Fibroblast of peridontal ligament (primary cell): Measurements from ENCODE around the gene GRM8.

Experiments used
- DNase-seq: peaks from one replicate; pipeline ENCODE4 v3.0.0-alpha.2; 2010; ENCODE audit errors: extremely low read depth

The GRM8 gene

GRCh38 chr7:126529833-126530232, 722.9 kb downstream of the GRM8 start:
- peak; percentile 2 for DNase-seq

DNA sequence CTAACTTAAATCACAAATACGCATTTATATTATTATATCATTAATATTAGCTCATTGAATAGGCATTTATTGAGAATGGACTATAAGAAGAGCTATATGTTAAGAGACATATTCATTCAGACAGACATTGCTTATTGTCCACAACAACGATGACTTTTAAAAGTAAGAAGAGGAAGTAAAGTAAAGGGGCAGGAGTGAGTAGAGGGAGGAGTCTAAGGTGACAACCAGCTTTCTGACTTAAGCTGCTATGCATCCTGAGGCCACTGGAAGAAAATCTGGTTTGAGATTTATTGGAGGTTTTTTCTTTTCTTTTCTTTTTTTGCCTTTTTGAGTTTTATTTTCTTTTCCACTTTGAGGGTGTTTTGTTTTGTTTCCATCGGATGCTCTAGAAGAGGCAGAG, 723.5 kb downstream of the GRM8 start:
- DNase-seq = no peak

DNA sequence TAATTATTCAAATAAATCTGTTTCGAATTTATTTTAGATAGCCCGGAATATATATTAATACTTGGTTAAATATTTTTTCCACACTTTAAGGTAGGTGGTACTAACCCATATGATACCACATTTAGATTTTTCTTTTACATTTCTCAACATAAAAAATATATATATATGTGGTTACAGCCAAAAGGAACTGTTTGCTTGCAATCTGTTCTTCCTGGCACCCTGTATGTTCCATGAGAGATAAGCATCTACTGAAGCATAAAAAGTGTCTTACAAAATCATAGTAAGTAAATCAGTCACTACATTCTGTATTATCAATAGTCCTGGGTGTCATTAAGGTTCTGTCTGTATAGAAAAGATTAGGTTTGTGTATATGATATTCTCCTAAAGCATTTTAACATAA, 726.8 kb downstream of the GRM8 start:
- DNase-seq = no peak

GRCh38 chr7:126524967-126525366, 727.8 kb downstream of the GRM8 start:
- DNase-seq = no peak

DNA sequence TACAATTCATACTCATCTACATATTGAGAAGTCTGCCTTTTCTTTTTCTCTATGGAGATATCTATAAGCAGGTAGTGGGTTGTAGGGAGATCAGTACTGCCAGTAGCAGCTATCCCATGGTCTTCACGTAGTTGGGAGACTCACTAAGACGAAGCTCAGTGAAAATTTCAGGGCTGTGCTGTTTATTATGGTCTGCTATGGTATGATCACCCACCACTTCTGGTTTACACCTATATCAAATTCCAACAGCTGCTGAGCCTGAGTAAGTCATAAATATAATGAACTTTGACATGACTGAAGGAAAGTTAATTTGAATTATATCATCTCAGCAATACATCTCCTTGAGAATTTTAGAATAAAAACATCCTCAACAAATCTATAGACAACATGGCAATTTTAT, 741.7 kb downstream of the GRM8 start:
- no peak for DNase-seq

GRCh38 chr7:126501617-126502016, 751.1 kb downstream of the GRM8 start:
- no peak for DNase-seq

GRCh38 chr7:126499481-126499880, 753.3 kb downstream of the GRM8 start:
- DNase-seq = no peak

DNA sequence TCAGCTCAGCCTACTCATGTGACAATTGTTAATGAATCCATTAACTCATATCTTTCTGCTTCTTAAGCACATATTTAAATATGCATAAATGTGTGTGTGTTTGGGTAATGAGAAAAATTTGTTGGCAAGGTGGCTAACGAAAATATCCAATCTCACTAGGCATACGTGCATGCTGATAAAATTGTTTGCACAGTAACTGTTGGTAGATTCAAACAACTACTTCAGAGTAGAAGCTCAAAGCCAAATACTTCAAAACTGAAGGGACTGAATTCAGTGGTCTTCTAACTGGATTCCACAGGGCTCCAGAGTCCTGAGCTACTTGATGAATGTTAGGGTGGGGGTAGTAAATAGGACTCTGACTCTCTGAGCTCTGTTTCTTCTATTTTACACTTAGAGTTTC, 757.0 kb downstream of the GRM8 start:
- DNase-seq = no peak

DNA sequence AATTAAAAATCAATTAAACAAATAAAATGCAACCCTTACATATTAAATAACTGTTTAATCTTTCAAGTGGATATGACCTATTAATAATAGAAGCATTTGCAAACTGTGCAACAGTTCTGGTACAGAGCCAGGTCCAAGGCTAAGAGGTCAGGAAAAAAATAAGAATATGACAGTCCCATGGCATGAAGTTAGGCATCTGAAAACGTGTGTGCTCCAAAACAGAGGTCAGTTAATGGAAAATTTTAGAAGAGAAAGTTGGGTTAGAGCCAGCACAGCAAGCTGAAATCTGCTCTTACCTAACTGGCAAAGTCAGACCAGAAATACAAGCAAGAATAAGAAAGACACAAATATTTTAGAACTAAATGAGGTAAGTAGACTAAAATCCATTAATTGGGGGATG, 757.7 kb downstream of the GRM8 start:
- no peak for DNase-seq

DNA sequence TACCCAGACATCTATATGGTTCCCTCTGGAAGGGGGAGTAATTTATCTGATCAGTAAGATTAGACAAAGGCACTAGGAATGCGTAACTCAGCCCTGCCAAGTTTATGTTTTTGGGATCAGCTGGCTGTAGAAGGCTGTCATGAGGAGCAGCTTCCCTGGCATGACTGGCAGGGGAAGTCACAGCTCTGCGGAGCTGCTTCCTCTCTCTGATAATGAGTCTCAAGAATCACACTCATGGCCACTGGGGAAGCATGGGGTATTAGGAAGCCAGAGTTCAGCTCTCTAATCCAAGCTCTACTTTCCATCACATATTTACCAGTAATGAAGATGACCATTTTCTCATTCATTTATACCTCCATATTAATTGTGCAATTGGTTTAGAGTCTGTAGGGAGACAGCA, 758.9 kb downstream of the GRM8 start:
- DNase-seq = no peak

DNA sequence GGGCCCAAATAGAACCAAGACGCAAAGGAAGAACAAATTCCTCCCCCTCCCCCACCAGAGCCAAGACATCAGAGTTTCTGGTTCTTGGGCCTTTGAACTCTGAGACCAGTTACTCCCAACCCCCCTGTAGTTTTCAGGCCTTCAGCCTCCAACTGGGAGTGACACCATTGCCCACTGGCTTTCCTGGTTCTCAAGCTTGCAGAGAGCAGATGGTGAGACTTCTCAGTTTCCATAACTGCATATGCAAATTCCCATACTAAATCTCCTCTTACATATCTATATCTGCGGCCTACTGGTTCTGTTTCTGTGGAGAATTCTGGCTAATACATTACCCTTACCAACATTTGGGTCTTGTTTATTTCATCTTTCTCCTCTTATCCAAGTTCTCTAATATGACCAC, 762.9 kb downstream of the GRM8 start:
- DNase-seq = no peak

DNA sequence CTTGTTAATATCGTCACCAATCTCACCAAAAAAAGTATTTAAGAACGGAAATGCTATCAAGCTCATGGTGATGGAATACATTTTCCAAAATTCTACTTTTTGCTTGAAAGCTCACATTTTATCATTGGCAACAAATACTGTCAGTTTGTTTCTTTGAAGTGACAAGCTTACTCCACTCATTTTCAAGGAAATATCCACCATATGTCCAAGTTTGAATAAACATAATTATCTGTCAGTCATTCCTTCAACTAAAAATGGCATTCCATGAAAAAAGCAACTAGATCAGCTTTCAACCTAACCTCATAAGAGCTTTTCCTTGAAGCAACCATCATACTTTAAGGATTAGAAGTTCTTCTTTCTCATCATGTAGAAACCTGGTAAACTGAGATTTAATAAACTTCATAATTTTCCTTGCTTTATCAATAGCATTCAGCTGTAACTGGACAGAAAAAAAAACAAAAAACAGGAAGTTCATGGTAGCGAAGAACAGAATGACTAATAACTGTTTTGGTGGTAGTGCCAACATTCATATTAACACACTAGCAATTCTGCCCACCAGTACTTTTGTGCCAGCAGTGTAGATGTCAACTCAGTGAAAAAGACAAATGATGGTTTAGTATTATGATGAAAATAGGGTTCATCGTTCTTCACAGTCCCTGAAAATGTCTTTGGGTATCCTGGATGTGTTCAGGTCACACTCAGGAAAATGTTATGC, 764.9 kb downstream of the GRM8 start:
- no peak for DNase-seq

- no peak for DNase-seq
Measured at GRCh38 chr7:126486806-126487205, 765.9 kb downstream of the GRM8 start.

- DNase-seq = no peak
Measured at GRCh38 chr7:126485791-126486190, 767.0 kb downstream of the GRM8 start.

DNA sequence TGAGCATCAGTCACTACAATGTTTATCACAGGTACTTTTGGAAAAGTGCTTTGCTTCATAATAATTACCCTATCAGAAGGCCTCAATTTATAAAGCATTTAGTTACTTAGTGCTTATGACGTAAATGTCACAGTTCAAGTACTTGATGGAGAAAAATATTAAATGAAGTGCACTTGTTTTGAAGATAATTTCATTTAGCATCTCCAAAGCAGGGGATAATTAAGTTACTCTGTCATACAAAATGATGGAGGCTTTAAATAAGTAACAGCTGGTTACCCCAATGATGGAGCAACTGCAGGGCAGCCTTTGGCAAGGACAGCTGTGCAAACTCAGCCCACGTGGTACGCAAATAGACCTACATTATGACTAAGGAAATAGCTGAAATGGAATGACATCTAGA, 768.8 kb downstream of the GRM8 start:
- no peak for DNase-seq

- no peak for DNase-seq
Measured at GRCh38 chr7:126472825-126473224, 779.9 kb downstream of the GRM8 start.

DNA sequence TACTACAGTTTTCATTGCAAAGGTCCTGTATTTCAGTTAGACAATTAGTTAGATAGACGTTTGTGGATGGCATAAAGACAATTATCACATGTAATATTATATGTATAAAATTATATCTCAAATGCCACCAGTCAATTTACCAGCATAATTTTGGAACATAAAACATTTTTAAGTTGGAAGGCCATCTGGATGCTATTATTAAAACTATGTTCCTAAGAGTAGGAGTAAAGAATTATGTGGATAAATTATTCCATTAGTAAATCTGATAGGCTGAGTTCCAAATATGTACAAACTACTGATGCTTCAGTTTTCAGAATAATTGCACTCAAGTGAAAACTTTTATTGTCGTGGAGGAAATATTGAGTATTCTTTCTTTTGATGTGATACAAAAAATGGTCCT, 790.3 kb downstream of the GRM8 start:
- no peak for DNase-seq

GRCh38 chr7:126460664-126461063, 792.1 kb downstream of the GRM8 start:
- no peak for DNase-seq

DNA sequence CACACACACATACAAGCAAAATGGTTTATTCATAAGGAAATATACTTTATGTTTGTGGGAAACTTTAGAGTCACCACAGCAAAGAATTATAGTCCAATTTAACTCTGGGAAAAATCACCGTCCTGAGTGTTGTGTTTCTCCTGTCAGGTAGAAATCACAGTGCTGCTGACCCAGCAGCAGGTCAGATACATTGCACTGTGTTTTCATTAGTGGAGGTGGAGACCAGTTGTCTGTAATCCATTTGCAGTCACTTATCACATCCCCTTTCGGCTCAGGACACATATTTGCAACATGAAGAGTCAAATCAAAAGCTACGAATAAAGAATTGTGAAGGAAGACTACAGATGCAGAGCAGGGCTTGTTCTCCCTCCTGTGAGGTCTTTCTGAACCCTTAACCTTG, 799.6 kb downstream of the GRM8 start:
- no peak for DNase-seq

DNA sequence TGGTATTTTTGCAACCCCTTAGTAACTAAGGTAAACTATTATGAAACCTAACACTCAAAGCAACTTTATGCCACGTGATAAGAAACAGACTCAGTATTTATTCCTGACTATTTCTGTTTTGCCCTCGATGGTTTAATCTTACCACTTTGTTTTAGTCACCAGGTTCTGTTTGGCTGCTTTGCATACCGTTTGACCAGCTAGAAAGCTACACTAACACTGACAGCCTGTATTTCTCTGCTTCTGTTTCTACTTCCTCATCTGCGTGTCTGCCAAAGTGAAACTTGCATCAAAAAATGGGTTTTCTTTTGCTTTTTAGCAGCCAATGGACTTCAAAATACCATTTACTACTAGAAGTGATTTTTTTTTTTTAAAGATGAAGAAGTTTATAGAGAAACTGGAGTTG, 802.5 kb downstream of the GRM8 start:
- no peak for DNase-seq

DNA sequence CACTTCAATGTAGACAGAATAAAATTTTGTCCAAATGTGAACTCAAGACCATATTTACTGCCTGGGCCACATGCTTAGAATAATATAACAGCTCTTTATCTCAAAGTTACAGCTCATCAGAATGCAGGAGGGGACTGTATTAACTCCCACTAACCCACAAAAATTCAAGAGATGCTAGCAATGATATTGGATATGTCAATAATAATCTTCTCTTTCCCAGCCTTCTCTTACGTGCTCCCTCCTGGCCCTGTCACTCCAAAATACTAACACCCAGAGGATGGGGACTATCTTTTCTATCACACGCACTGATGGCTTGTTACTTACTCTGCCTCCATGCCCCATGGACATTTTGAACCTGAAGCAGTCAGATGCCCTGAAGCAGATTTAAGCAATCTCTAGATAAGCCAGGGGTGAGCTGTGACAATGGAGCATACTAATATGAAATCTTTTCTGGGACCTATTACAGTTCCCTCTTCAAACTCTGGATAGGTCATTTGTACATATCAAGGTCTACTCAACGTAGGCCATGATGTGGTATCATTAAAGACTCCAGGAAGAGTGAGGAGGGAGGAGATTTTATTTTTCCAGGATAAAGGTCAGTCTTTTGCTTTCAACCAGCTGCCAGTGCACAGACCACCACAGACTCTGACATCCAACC, 803.0 kb downstream of the GRM8 start:
- DNase-seq = no peak

DNA sequence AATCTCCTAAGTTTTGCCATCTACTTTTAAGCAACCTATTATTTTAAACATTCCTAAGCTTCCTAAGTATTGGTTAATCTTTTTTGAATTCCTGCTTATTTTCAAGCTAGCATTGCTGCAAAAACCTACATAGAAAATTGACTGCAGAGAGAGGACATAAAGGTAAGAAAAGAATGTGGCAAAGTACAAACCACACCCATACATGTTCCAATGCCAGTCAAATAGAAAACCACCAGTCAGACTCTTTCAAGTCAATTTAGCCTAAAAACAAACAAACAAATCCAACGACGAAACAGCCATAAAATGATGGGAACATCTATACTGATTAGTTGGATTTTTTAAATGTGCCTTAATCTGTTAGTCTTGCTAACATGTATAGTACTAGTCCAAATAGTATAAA, 804.8 kb downstream of the GRM8 start:
- no peak for DNase-seq

GRCh38 chr7:126445991-126446390, 806.8 kb downstream of the GRM8 start:
- no peak for DNase-seq

DNA sequence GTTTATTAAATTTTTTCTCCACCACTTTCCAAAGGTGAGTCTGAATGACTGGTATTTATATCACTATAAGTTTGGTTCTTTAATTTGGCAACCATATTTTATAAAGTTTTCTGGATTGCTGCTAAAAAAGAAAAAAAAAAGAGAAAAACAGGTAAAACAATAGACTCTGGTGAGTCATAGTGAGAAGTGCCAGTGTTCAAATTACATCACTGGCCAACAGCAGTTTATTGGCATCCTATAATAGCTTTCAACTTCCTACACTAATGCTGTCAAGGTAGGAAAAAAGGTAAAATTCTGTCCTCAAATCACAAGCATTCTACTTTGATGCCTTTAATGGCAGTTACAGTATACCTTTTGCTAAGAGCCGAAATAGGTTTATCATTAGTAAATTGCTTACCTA, 808.8 kb downstream of the GRM8 start:
- no peak for DNase-seq
